Smooth muscle cell (in vitro differentiated cells): ENCODE measurements around the gene VCL. TPM values are rescaled to one million over a fixed set of nuclear protein-coding genes. Genes with fewer than 3 reads are reported as not detected.
A peak's percentile ranks its signal among the peaks of the same experiment; 100 is the strongest.

Experiments used
- DNase-seq: peaks from one replicate; lab custom pipeline; 2025; ENCODE audit not compliant: unreplicated experiment; lab: John Stamatoyannopoulos, UW
- H2AFZ ChIP-seq: fragments of 200-600 bp; sonication (generic); 2 replicates; pipeline ENCODE4 v1.6.0; 2016; ENCODE audit warnings: antibody characterized with exemption, low read depth, mild to moderate bottlenecking
- H3F3A ChIP-seq: fragments of 200-600 bp; sonication (generic); 2 replicates; pipeline ENCODE4 v1.6.0; 2017; ENCODE audit warnings: antibody characterized with exemption, low read depth
- H3K27ac ChIP-seq: fragments of 200-600 bp; sonication (generic); 2 replicates; pipeline ENCODE4 v1.5.1; 2016; ENCODE audit warnings: low read depth, mild to moderate bottlenecking
- H3K27me3 ChIP-seq: fragments of 200-600 bp; sonication (generic); 2 replicates; pipeline ENCODE4 v1.6.1; 2016; ENCODE audit warnings: low read depth, mild to moderate bottlenecking
- H3K36me3 ChIP-seq: fragments of 200-600 bp; sonication (generic); 2 replicates; pipeline ENCODE4 v1.5.1; 2016; ENCODE audit warnings: low read depth
- H3K4me1 ChIP-seq: fragments of 200-600 bp; sonication (generic); 2 replicates; pipeline ENCODE4 v1.5.1; 2016; ENCODE audit warnings: low read depth
- H3K4me2 ChIP-seq: fragments of 200-600 bp; sonication (generic); 2 replicates; pipeline ENCODE4 v1.6.0; 2016; ENCODE audit warnings: mild to moderate bottlenecking
- H3K4me3 ChIP-seq: fragments of 200-600 bp; sonication (generic); 2 replicates; pipeline ENCODE4 v1.5.1; 2016; ENCODE audit warnings: mild to moderate bottlenecking
- H3K79me2 ChIP-seq: fragments of 200-600 bp; sonication (generic); 2 replicates; pipeline ENCODE4 v1.6.0; 2016; ENCODE audit warnings: low read depth, mild to moderate bottlenecking
- H3K9ac ChIP-seq: fragments of 200-600 bp; sonication (generic); 2 replicates; pipeline ENCODE4 v1.6.0; 2016; ENCODE audit warnings: low read depth
- H3K9me3 ChIP-seq: fragments of 200-600 bp; sonication (generic); replicated peaks from 2 replicates; pipeline ENCODE4 v1.5.1; 2016; ENCODE audit warnings: low read depth
- H4K20me1 ChIP-seq: fragments of 200-600 bp; sonication (generic); 2 replicates; pipeline ENCODE4 v1.6.0; 2016; ENCODE audit warnings: low read depth
- CTCF ChIP-seq: fragments of 200-600 bp; sonication (generic); IDR thresholded peaks from 2 replicates; pipeline ENCODE4 v1.5.1; 2017; ENCODE audit warnings: borderline replicate concordance, mild to moderate bottlenecking, antibody characterized with exemption; ENCODE audit not compliant: insufficient read depth, poor library complexity, severe bottlenecking
- WGBS: methylation state at CpG from one replicate; pipeline ENCODE4 v1.1.7; 2016; ENCODE audit warnings: low lambda C conversion rate; 5-methylcytosine and 5-hydroxymethylcytosine counted together
- polyA plus RNA-seq: library from polyadenylated mRNA; unstranded; fragments of >200 nt; fragmentation: Nextera tagmentation; extraction: Ambion mirVana; gene quantifications from 2 replicates; pipeline ENCODE4 v1.2.1, GENCODE V29; 2016
- total RNA-seq: library from RNA; depleted of rRNA; stranded (reverse); fragments of >200 nt; gene quantifications from 2 replicates; pipeline ENCODE4 v1.2.3, GENCODE V29; 2014

VCL gene
- total and polyA plus RNA-seq, 2 experiments from 2014 or later = 128 to 187 TPM

- Histone ChIP-seq H3K9ac (no peak overlapping the region), H3K79me2 (peaks cover 98% of the 10 kb centered on the region), H3K27me3 (no peaks in the 10 kb centered on the region), H3F3A (peaks cover 28% of the 10 kb centered on the region), H3K4me2 (peak overlapping the region; percentile 64), H4K20me1 (peaks cover 100% of the 10 kb centered on the region), H3K4me3 (no peak overlapping the region), H3K36me3 (no peaks in the 10 kb centered on the region), H3K9me3 (no peaks in the 10 kb centered on the region), H3K27ac (peak overlapping the region; percentile 81), H2AFZ (no peak overlapping the region), H3K4me1 (no peaks in the 10 kb centered on the region)
- no peak for TF ChIP-seq CTCF
- 54% methylated on average over 4 of the region's 4 CpGs for WGBS
- no peak for DNase-seq
These were observed 57.6 kb downstream of the VCL start for GRCh38 chr10:74055383-74056049.

GRCh38 chr10:74056050-74056818 lies 58.3 kb downstream of the VCL start:
- DNase-seq = no peak
- H3K9me3 ChIP-seq = no peaks in the 10 kb centered on the region
- H3K36me3 ChIP-seq = no peaks in the 10 kb centered on the region
- no peaks in the 10 kb centered on the region for H3K4me1 ChIP-seq
- H3K27ac ChIP-seq = peak overlapping the region; percentile 81
- peaks cover 100% of the 10 kb centered on the region for H4K20me1 ChIP-seq
- H3K4me2 ChIP-seq = peak overlapping the region; percentile 64
- no peak overlapping the region for H3K4me3 ChIP-seq
- no peak overlapping the region for H2AFZ ChIP-seq
- peaks cover 98% of the 10 kb centered on the region for H3K79me2 ChIP-seq
- no peak for TF ChIP-seq CTCF
- H3K9ac ChIP-seq = peak overlapping the region; percentile 31
- H3K27me3 ChIP-seq = no peaks in the 10 kb centered on the region
- WGBS = 49% methylated on average over 2 of the region's 2 CpGs
- peaks cover 28% of the 10 kb centered on the region for H3F3A ChIP-seq

- Histone ChIP-seq H3K4me1 (no peaks in the 10 kb centered on the region), H3K9ac (no peak overlapping the region), H3F3A (peaks cover 34% of the 10 kb centered on the region), H3K36me3 (no peaks in the 10 kb centered on the region), H2AFZ (no peak overlapping the region), H3K4me3 (no peak overlapping the region), H3K4me2 (no peak overlapping the region), H3K9me3 (no peaks in the 10 kb centered on the region), H3K27me3 (no peaks in the 10 kb centered on the region), H3K27ac (peak overlapping the region; percentile 81), H3K79me2 (peaks cover 98% of the 10 kb centered on the region), H4K20me1 (peaks cover 99% of the 10 kb centered on the region)
- no peak for TF ChIP-seq CTCF
- WGBS = 80% methylated on average over 4 of the region's 4 CpGs
- DNase-seq = no peak
These were observed 60.2 kb downstream of the VCL start for GRCh38 chr10:74058071-74058470.
